WTC11 (cell line): ENCODE measurements around the gene NCAPD2. TPM values are rescaled to one million over a fixed set of nuclear protein-coding genes. Genes with fewer than 3 reads are reported as not detected.

Source experiments
- ATAC-seq: fragments of 200-7000 bp; cut with Tn5 transposase; 2 replicates; pipeline ENCODE4 v1.10.0; 2021; ENCODE audit warnings: mild to moderate bottlenecking, moderate library complexity
- CTCF ChIA-PET: fragments of 300-600 bp; sonication (Branson Sonifier 250); formaldehyde crosslinking; loops from one replicate; lab custom pipeline; 2021; ENCODE audit warnings: antibody characterized with exemption; lab: Charles Lee
- POLR2A ChIA-PET: fragments of 350-600 bp; sonication (Branson Sonifier 250); formaldehyde crosslinking; loops from one replicate; lab custom pipeline; 2021; ENCODE audit warnings: antibody characterized with exemption; lab: Charles Lee
- DNase-seq: peaks from one replicate; pipeline ENCODE4 v3.0.0; 2021; ENCODE audit warnings: low spot score
- H3K27ac Mint-ChIP-seq: 2 replicates; pipeline ENCODE4 v1.8.0; 2021; ENCODE audit warnings: mixed read lengths
- H3K27me3 Mint-ChIP-seq: 2 replicates; pipeline ENCODE4 v1.8.0; 2021; ENCODE audit warnings: low read depth, mild to moderate bottlenecking, moderate library complexity, mixed read lengths
- H3K36me3 Mint-ChIP-seq: 2 replicates; pipeline ENCODE4 v1.8.0; 2021; ENCODE audit warnings: mixed read lengths
- H3K4me1 Mint-ChIP-seq: 2 replicates; pipeline ENCODE4 v1.8.0; 2022; ENCODE audit warnings: mixed read lengths
- H3K4me3 Mint-ChIP-seq: 2 replicates; pipeline ENCODE4 v1.8.0; 2021; ENCODE audit warnings: mild to moderate bottlenecking, moderate library complexity, mixed read lengths
- H3K9me3 Mint-ChIP-seq: 2 replicates; pipeline ENCODE4 v1.8.0; 2021; ENCODE audit warnings: mixed read lengths
- AFF4 ChIP-seq: sonication (generic); formaldehyde crosslinking; IDR thresholded peaks from 2 replicates; pipeline ENCODE4 v1.8.1; 2023; ENCODE audit warnings: mild to moderate bottlenecking, missing genetic modification reagents, borderline replicate concordance
- ESRRA ChIP-seq: sonication (generic); formaldehyde crosslinking; IDR thresholded peaks from 2 replicates; pipeline ENCODE4 v1.8.1; 2022; ENCODE audit warnings: mild to moderate bottlenecking, missing genetic modification reagents, borderline replicate concordance
- FOXP4 ChIP-seq: sonication (generic); formaldehyde crosslinking; IDR thresholded peaks from 2 replicates; pipeline ENCODE4 v1.8.0; 2022; ENCODE audit warnings: mild to moderate bottlenecking, missing genetic modification reagents
- MYBL2 ChIP-seq: sonication (generic); formaldehyde crosslinking; IDR thresholded peaks from 2 replicates; pipeline ENCODE4 v1.8.1; 2023; ENCODE audit warnings: mild to moderate bottlenecking, moderate library complexity, missing genetic modification reagents
- NFE2L1 ChIP-seq: sonication (generic); formaldehyde crosslinking; IDR thresholded peaks from 2 replicates; pipeline ENCODE4 v1.8.1; 2023; ENCODE audit warnings: missing genetic modification reagents
- SMAD3 ChIP-seq: sonication (generic); formaldehyde crosslinking; IDR thresholded peaks from 2 replicates; pipeline ENCODE4 v1.8.0; 2022; ENCODE audit warnings: missing genetic modification reagents, mild to moderate bottlenecking, borderline replicate concordance
- USF2 ChIP-seq: sonication (generic); formaldehyde crosslinking; IDR thresholded peaks from 2 replicates; pipeline ENCODE4 v1.8.1; 2023; ENCODE audit warnings: mild to moderate bottlenecking, missing genetic modification reagents, moderate library complexity
- ZMAT4 ChIP-seq: fragments of 250-450 bp; sonication (Bioruptor Pico); IDR thresholded peaks from 2 replicates; pipeline ENCODE4 v1.9.0; 2021; ENCODE audit warnings: mild to moderate bottlenecking
- ZNF396 ChIP-seq: fragments of 250-450 bp; sonication (Bioruptor Pico); IDR thresholded peaks from 2 replicates; pipeline ENCODE4 v1.8.0; 2021; ENCODE audit warnings: mild to moderate bottlenecking, moderate library complexity, borderline replicate concordance
- ZNF532 ChIP-seq: fragments of 250-450 bp; sonication (Bioruptor Pico); IDR thresholded peaks from 2 replicates; pipeline ENCODE4 v1.9.0; 2021; ENCODE audit warnings: mild to moderate bottlenecking, borderline replicate concordance
- ZSCAN18 ChIP-seq: fragments of 250-450 bp; sonication (Bioruptor Pico); IDR thresholded peaks from 2 replicates; pipeline ENCODE4 v2.1.2; 2022; ENCODE audit warnings: mild to moderate bottlenecking, moderate library complexity
- total RNA-seq: library from RNA; stranded (reverse); gene quantifications from 3 replicates; pipeline ENCODE4 v1.2.3, GENCODE V29; 2021

The NCAPD2 gene
- total RNA-seq, 1 experiment from 2014 or later: 141 TPM

GRCh38 chr12:6493497-6494257, at the start of gene NCAPD2 (continued):
- TF ChIP-seq FOXP4 (CRISPR knock-in tag): no peak
- no peak for TF ChIP-seq NFE2L1 (CRISPR knock-in tag)
- no peak for TF ChIP-seq ZMAT4
- TF ChIP-seq SMAD3 (CRISPR knock-in tag): no peak
- TF ChIP-seq MYBL2 (CRISPR knock-in tag): peak; percentile 100
- TF ChIP-seq, all 79 proteins: peak for 16

- Mint-ChIP-seq H3K27ac (no peak within 1 kb of the TSS; the same call in none of the 2 replicates), H3K9me3 (no peaks in the 10 kb centered on the region), H3K36me3 (no peaks in the 10 kb centered on the region), H3K4me1 (peaks cover 11% of the 10 kb centered on the region), H3K27me3 (no peaks in the 10 kb centered on the region), H3K4me3 (no peak within 1 kb of the TSS)
- TF ChIP-seq ZNF532 (CRISPR knock-in tag) (no peak), ZNF396 (CRISPR knock-in tag) (no peak), ZSCAN18 (CRISPR knock-in tag) (no peak), AFF4 (CRISPR knock-in tag) (no peak), ESRRA (no peak), USF2 (no peak)
- peak; percentile 5 for DNase-seq
- ATAC-seq: no peak
- ChIA-PET CTCF (interaction anchor here (1.6 to 5.5 kb wide), 3 partner anchors 11 to 21 kb away, joined by 3 to 25 read pairs (median 13); no protein-coding TSS in a partner anchor), POLR2A (no interaction called here)
Observed at GRCh38 chr12:6444704-6445688, 48.9 kb upstream of the NCAPD2 start, which contains the start of gene CD27. CD27 (plus strand) TSS chr12:6444955; CDS start chr12:6445096, 141 bp downstream.
